Endodermal cell (in vitro differentiated cells): Measurements from ENCODE around the gene ZNF112. TPM values are rescaled to one million over a fixed set of nuclear protein-coding genes. Genes with fewer than 3 reads are reported as not detected.

Experiments
- DNase-seq: peaks from one replicate; pipeline ENCODE4 v3.0.0-alpha.2; 2017
- H3K27ac ChIP-seq: 2 replicates; pipeline ENCODE4 v1.5.1; 2013; ENCODE audit warnings: mild to moderate bottlenecking, low read depth, low read length, moderate library complexity
- H3K27me3 ChIP-seq: 2 replicates; pipeline ENCODE4 v1.6.1; 2013; ENCODE audit warnings: mild to moderate bottlenecking, low read length, moderate library complexity; ENCODE audit not compliant: insufficient read depth, control insufficient read depth, poor library complexity, severe bottlenecking
- H3K36me3 ChIP-seq: 2 replicates; pipeline ENCODE4 v1.7.0; 2013; ENCODE audit warnings: mild to moderate bottlenecking, low read length, moderate library complexity; ENCODE audit not compliant: control insufficient read depth, insufficient read depth
- H3K4me1 ChIP-seq: one replicate; pipeline ENCODE4 v1.7.0; 2013; ENCODE audit warnings: low read length; ENCODE audit not compliant: control insufficient read depth, insufficient read depth
- H3K4me3 ChIP-seq: 2 replicates; pipeline ENCODE4 v1.5.1; 2013; ENCODE audit warnings: mild to moderate bottlenecking, low read length, moderate library complexity
- H3K9ac ChIP-seq: 2 replicates; pipeline ENCODE4 v1.6.1; 2013; ENCODE audit warnings: mild to moderate bottlenecking, low read length, moderate library complexity; ENCODE audit not compliant: poor library complexity, severe bottlenecking; ENCODE audit errors: extremely low read depth
- H3K9me3 ChIP-seq: 2 replicates; pipeline ENCODE4 v1.6.1; 2013; ENCODE audit warnings: mild to moderate bottlenecking, low read length, moderate library complexity; ENCODE audit not compliant: control insufficient read depth
- H3K27ac Mint-ChIP-seq: 2 replicates; pipeline ENCODE4 v1.8.0; 2020; ENCODE audit warnings: mixed read lengths
- H3K27me3 Mint-ChIP-seq: 2 replicates; pipeline ENCODE4 v1.8.0; 2021; ENCODE audit warnings: mild to moderate bottlenecking, mixed read lengths; ENCODE audit not compliant: insufficient read depth
- H3K36me3 Mint-ChIP-seq: 2 replicates; pipeline ENCODE4 v1.8.0; 2020; ENCODE audit warnings: low read depth, mixed read lengths
- H3K4me1 Mint-ChIP-seq: 2 replicates; pipeline ENCODE4 v1.8.0; 2020; ENCODE audit warnings: mixed read lengths
- H3K4me3 Mint-ChIP-seq: 2 replicates; pipeline ENCODE4 v1.8.0; 2020; ENCODE audit warnings: mild to moderate bottlenecking, moderate library complexity, mixed read lengths
- H3K9me3 Mint-ChIP-seq: 2 replicates; pipeline ENCODE4 v1.8.0; 2020; ENCODE audit warnings: mild to moderate bottlenecking, mixed read lengths
- WGBS, 2 experiments: methylation state at CpG; one replicate each; pipeline versions ENCODE4 v1.1.5 to v1.1.7; 2013; ENCODE audit warnings: missing lambda C conversion rate in 2 of 2, mixed read lengths in 1 of 2; ENCODE audit not compliant: insufficient coverage in 1 of 2, insufficient read length in 1 of 2; 5-methylcytosine and 5-hydroxymethylcytosine counted together
- total RNA-seq, 2 donors: library from RNA; stranded (reverse); fragmentation: NEBNext Ultra II Directional in 1 of 2; extraction: Animal tissue kit (Norgen Biotek cat#: 25700) in 1 of 2; gene quantifications; 2 replicates in 1 of 2; 3 replicates in 1 of 2; pipeline ENCODE4 v1.2.1, GENCODE V29; 2021
- TF ChIP-seq, protein P1 (sequence below): fragments of 200-600 bp; sonication (generic); conservative IDR thresholded peaks from 2 replicates; pipeline ENCODE4 v1.5.0; 2021; ENCODE audit warnings: antibody characterized with exemption, mild to moderate bottlenecking

ZNF112 gene
- total RNA-seq, 2 donors from 2014 or later: 5.0 to 6.1 TPM

DNA sequence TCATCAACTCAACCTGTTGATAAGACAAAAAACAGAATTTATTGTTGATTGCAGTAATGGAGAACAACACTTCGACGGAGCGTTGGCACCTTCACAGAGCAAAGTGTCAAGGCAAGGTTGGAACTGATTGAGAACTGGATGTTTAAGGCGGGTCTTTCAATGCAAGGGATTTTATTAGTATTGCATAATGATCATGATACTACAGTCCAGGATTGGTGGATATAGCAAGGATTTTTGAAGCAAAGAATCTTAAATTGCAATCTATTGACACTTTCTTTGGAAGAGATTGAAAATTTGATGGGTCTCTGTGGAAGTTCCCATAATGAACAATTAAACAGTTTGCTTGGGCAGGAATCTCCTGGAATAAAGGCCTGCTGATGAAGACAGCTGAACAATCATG, 51.0 kb downstream of the ZNF112 start:
- DNase-seq: no peak
- Histone ChIP-seq H3K36me3 (peaks cover 17% of the 10 kb centered on the region), H3K27ac (no peak overlapping the region), H3K9ac (no peak overlapping the region), H3K4me3 (peak overlapping the region; percentile 98), H3K27me3 (no peaks in the 10 kb centered on the region), H3K9me3 (no peaks in the 10 kb centered on the region), H3K4me1 (peaks cover 6% of the 10 kb centered on the region)
- H3K4me1 Mint-ChIP-seq: peaks cover 9% of the 10 kb centered on the region
- peaks cover 3% of the 10 kb centered on the region for H3K27me3 Mint-ChIP-seq
- TF ChIP-seq, protein P1, sequence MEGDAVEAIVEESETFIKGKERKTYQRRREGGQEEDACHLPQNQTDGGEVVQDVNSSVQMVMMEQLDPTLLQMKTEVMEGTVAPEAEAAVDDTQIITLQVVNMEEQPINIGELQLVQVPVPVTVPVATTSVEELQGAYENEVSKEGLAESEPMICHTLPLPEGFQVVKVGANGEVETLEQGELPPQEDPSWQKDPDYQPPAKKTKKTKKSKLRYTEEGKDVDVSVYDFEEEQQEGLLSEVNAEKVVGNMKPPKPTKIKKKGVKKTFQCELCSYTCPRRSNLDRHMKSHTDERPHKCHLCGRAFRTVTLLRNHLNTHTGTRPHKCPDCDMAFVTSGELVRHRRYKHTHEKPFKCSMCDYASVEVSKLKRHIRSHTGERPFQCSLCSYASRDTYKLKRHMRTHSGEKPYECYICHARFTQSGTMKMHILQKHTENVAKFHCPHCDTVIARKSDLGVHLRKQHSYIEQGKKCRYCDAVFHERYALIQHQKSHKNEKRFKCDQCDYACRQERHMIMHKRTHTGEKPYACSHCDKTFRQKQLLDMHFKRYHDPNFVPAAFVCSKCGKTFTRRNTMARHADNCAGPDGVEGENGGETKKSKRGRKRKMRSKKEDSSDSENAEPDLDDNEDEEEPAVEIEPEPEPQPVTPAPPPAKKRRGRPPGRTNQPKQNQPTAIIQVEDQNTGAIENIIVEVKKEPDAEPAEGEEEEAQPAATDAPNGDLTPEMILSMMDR: no peak
- 90 to 97% methylated on average over 4 of the region's 4 CpGs for WGBS, 2 experiments
- peaks cover 12% of the 10 kb centered on the region for H3K36me3 Mint-ChIP-seq
- H3K27ac Mint-ChIP-seq: no peak overlapping the region
- peak overlapping the region; percentile 87 for H3K4me3 Mint-ChIP-seq
- peaks cover 4% of the 10 kb centered on the region for H3K9me3 Mint-ChIP-seq

DNA sequence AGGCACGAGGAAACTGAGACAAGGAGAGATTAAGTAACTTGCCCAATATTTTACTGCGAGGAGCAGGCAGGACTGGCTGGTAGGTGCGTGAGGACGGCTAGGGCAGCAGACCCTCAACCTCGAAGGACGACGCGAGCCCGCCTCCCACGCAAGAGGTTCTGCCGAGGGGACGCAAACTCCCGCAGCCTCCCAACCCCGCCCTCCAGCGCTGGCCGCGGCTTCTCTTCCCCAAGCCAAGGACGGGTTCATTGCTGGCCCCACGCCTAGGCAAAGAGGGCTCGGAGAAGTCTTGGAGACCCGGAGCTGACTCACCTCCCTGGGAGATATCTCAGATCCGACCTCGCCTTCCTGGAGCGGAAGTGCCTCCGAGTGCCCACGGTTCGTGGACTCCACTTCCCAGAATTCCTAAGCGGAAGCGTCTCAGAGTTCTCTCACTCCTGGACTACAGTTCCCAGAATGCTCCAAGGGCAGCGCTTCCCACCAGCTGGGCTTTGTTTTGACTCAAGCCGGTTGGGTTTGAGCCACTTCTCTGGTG, 51.8 kb downstream of the ZNF112 start, which contains the start of gene ZNF235:
Gene ZNF235 (minus strand): TSS at position 367 of the 535 bp plus-strand sequence. CDS start 1,621 bp downstream, outside the sequence.
- TF ChIP-seq, protein P1: no peak
- H3K4me1 Mint-ChIP-seq: peaks cover 9% of the 10 kb centered on the region

DNA sequence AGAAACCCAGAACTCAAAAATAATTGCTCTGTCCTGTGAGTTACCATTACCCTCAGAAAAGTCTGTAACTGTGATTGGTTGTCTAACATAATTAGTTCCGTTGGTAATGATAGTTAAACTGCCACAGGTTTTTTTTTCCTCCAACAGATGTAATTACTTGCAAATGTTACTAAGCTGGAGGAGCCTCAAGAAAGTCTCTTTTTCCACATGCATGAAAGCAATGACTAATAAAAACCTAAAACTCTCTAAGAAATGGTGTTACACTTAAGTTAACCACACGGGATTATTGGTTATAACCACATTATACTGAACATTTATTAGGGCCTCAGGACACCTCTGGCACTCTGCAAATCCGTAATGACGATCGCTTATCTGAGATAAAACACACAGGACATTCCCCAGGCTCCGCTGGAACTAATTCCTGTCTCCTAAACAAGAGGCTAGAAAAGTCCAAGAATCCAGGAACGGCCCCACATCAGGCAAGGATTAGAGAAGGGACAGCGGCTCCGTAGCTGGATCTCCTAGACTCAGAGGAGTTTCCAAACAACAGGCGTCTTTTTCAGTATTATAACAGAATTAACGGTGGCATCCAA, 52.4 kb downstream of the ZNF112 start:
- Histone ChIP-seq H3K9ac (peak overlapping the region; percentile 84), H3K27ac (peak overlapping the region; percentile 58), H3K36me3 (peaks cover 31% of the 10 kb centered on the region), H3K4me1 (peaks cover 6% of the 10 kb centered on the region), H3K4me3 (peak overlapping the region; percentile 98), H3K9me3 (no peaks in the 10 kb centered on the region), H3K27me3 (no peaks in the 10 kb centered on the region)
- WGBS, 2 experiments: 6 to 10% methylated on average over 10 to 11 of the region's 11 CpGs
- Mint-ChIP-seq H3K4me1 (peaks cover 9% of the 10 kb centered on the region), H3K27me3 (peaks cover 3% of the 10 kb centered on the region), H3K9me3 (peaks cover 4% of the 10 kb centered on the region), H3K36me3 (peaks cover 24% of the 10 kb centered on the region), H3K27ac (peak overlapping the region; percentile 86), H3K4me3 (peak overlapping the region; percentile 87)
- TF ChIP-seq, protein P1: no peak
- peak; percentile 48 for DNase-seq

More for the DNA sequence above, 51.8 kb downstream of the ZNF112 start, which contains the start of gene ZNF235:
- H3K4me1 ChIP-seq: peaks cover 6% of the 10 kb centered on the region
- no peaks in the 10 kb centered on the region for H3K27me3 ChIP-seq
- Mint-ChIP-seq H3K27ac (peak within 1 kb of the TSS; percentile 86), H3K9me3 (peaks cover 4% of the 10 kb centered on the region), H3K4me3 (peak within 1 kb of the TSS; percentile 87), H3K27me3 (peaks cover 3% of the 10 kb centered on the region), H3K36me3 (peaks cover 19% of the 10 kb centered on the region)
- H3K4me3 ChIP-seq: peak within 1 kb of the TSS; percentile 98
- 0% methylated on average over 16 to 31 of the region's 31 CpGs for WGBS, 2 experiments
- peak; percentile 96 for DNase-seq
- no peaks in the 10 kb centered on the region for H3K9me3 ChIP-seq
- H3K36me3 ChIP-seq: peaks cover 25% of the 10 kb centered on the region
- H3K27ac ChIP-seq: peak within 1 kb of the TSS; percentile 58
- peak within 1 kb of the TSS; percentile 84 for H3K9ac ChIP-seq
